GM20000 (cell line): ENCODE measurements around the gene ARHGEF16.

Source experiments
- DNase-seq: peaks from one replicate; pipeline ENCODE4 v3.0.0; 2012; ENCODE audit warnings: low spot score
- CTCF ChIP-seq: IDR thresholded peaks from 2 replicates; pipeline ENCODE4 v1.5.1; 2012; ENCODE audit warnings: mild to moderate bottlenecking, control low read depth; ENCODE audit errors: extremely low read depth, missing control alignments

Gene ARHGEF16

GRCh38 chr1:3429320-3429719 lies 25.1 kb upstream of the ARHGEF16 start:
- TF ChIP-seq CTCF: no peak
- no peak for DNase-seq

GRCh38 chr1:3429766-3430165 lies 24.7 kb upstream of the ARHGEF16 start:
- DNase-seq: no peak
- no peak for TF ChIP-seq CTCF

- TF ChIP-seq CTCF: no peak
- no peak for DNase-seq
Measured at GRCh38 chr1:3430406-3430805, 24.1 kb upstream of the ARHGEF16 start.

GRCh38 chr1:3430820-3431219 lies 23.6 kb upstream of the ARHGEF16 start:
- no peak for TF ChIP-seq CTCF
- no peak for DNase-seq

- TF ChIP-seq CTCF: no peak
- DNase-seq: no peak
Measured at GRCh38 chr1:3431266-3431665, 23.2 kb upstream of the ARHGEF16 start.

- no peak for TF ChIP-seq CTCF
- no peak for DNase-seq
Measured at GRCh38 chr1:3431686-3432085, 22.8 kb upstream of the ARHGEF16 start.

GRCh38 chr1:3432306-3432705 lies 22.2 kb upstream of the ARHGEF16 start:
- DNase-seq: no peak
- no peak for TF ChIP-seq CTCF
